ENCODE measurements around the gene RCAN1. TPM values are rescaled to one million over a fixed set of nuclear protein-coding genes. Genes with fewer than 3 reads are reported as not detected.
"Not testable (repeated sequence)": the region's sequence is repeated elsewhere in the genome, so short reads cannot be mapped to it uniquely, and the experiment has no call there.

Gene RCAN1
- total RNA-seq, 1 donor from 2014 or later, result 17.7 TPM

DNA sequence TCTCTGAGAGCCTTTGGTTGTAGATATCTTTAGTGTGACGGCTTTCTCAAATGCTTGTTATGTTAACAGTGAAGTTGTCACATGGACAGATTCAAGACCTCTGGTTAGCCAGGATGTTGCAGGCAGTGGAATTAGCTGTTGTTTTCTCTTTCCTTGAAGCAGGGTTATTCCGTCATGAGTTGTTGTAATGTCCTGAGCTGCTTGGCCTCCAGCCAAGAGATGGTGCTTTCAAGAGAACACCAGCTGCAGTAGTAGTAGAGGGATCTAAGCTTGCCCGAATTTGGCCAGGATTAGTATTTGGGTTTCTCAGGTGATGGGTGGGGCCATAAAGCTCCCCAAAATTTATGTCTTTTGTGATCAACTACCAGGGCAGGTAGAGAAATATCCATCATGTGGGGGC, 116.3 kb downstream of the RCAN1 start:
- peaks cover 6% of the 10 kb centered on the region for H3K9me3 Mint-ChIP-seq (ENCODE audit: unreplicated experiment)
- H3K27me3 Mint-ChIP-seq (ENCODE audit: unreplicated experiment), result no peaks in the 10 kb centered on the region
- no peak overlapping the region for H3K4me3 Mint-ChIP-seq (ENCODE audit: unreplicated experiment)
- H3K36me3 Mint-ChIP-seq (ENCODE audit: unreplicated experiment), result peaks cover 18% of the 10 kb centered on the region
- H3K27ac Mint-ChIP-seq (ENCODE audit: unreplicated experiment), result no peak overlapping the region
- DNase-seq, result no peak
- no peaks in the 10 kb centered on the region for H3K4me1 Mint-ChIP-seq (ENCODE audit: low read depth, unreplicated experiment)
- no peak for TF ChIP-seq CTCF (IDR thresholded peaks at IDR 0.05; ENCODE audit: partially characterized antibody, unreplicated experiment)

DNA sequence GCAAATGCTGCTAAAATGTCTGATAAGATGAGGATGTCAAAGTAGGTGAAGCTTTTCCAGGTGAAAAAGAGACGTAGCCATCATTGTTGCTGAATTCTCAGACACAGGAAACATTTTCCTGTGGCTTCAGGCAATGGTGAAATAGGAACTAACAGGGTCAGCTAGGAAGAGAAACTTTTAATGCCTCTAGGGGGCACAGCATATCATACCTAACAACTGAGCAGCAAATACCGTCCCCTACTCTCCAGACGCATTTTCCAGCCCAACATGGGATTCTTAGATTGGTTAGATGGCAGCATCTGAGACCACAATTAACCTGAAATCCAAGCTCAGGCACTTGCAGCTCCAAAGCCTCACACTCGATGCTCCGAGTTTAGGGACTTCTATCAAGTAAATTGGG, 131.1 kb downstream of the RCAN1 start:
- not testable (repeated sequence) for H3K27ac Mint-ChIP-seq (ENCODE audit: unreplicated experiment); DNase-seq; H3K9me3 Mint-ChIP-seq (ENCODE audit: unreplicated experiment); H3K27me3 Mint-ChIP-seq (ENCODE audit: unreplicated experiment); H3K4me3 Mint-ChIP-seq (ENCODE audit: unreplicated experiment); H3K36me3 Mint-ChIP-seq (ENCODE audit: unreplicated experiment); H3K4me1 Mint-ChIP-seq (ENCODE audit: low read depth, unreplicated experiment)

DNA sequence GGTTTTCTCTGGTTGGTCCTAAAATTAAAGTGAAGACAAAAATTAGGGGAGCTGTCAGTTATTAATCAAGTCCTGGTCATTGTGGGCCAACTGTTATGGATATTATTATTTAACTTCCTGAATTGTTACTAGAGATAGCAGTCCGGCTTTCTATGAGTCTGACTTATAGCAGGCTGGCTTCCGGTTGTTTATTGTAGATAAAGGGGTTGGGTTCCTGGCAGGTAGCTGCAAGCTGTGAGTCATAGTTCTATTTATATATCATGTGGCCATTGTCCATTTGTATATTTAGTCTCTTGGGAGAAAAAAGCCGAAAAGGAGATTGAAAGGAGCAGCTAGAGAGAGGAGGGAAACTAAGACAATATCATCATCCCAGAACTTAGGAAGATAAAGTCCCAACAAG, 131.5 kb downstream of the RCAN1 start:
- not testable (repeated sequence) for H3K27ac Mint-ChIP-seq (ENCODE audit: unreplicated experiment); H3K4me1 Mint-ChIP-seq (ENCODE audit: low read depth, unreplicated experiment); H3K4me3 Mint-ChIP-seq (ENCODE audit: unreplicated experiment); DNase-seq; H3K27me3 Mint-ChIP-seq (ENCODE audit: unreplicated experiment); H3K36me3 Mint-ChIP-seq (ENCODE audit: unreplicated experiment); H3K9me3 Mint-ChIP-seq (ENCODE audit: unreplicated experiment)

DNA sequence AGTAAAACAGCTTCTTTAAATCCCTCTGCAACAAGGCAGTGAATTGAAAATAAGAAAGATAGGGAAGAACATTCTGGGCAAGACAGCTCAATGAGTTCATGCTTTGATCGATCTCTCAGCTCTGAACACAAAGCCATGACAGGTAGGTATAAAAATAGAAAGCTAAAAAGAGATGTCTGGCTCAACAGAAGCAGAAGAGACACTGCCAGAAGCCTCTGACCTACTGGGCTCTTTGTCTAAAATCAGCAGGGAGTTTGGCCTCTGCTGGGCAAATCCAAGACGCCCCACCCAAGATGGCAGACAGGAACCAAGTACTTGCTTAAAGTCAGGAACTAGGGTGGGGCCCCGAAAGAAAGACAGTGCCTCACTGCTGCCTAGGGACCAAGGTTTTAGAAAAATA, 147.6 kb downstream of the RCAN1 start:
- DNase-seq; H3K27me3 Mint-ChIP-seq (ENCODE audit: unreplicated experiment); H3K36me3 Mint-ChIP-seq (ENCODE audit: unreplicated experiment); H3K4me3 Mint-ChIP-seq (ENCODE audit: unreplicated experiment); H3K4me1 Mint-ChIP-seq (ENCODE audit: low read depth, unreplicated experiment); H3K27ac Mint-ChIP-seq (ENCODE audit: unreplicated experiment); H3K9me3 Mint-ChIP-seq (ENCODE audit: unreplicated experiment): not testable (repeated sequence)

Other genes starting within 250 kb of the RCAN1 start
- gene SMIM11, start 239.6 kb downstream of the RCAN1 start, total RNA-seq (ENCODE audit: unreplicated experiment), result 4.2 TPM
- gene SMIM34, start 191.2 kb downstream of the RCAN1 start, total RNA-seq (ENCODE audit: unreplicated experiment), result not detected
- gene KCNE1, start 102.9 kb downstream of the RCAN1 start, total RNA-seq (ENCODE audit: unreplicated experiment), result 1.6 TPM
- gene CLIC6, start 53.9 kb upstream of the RCAN1 start, total RNA-seq (ENCODE audit: unreplicated experiment), result 0.17 TPM

Measured in glutamatergic neuron (in vitro differentiated cells).